Keratinocyte (primary cell): ENCODE data around the gene ITGB1. TPM values are rescaled to one million over a fixed set of nuclear protein-coding genes. Genes with fewer than 3 reads are reported as not detected.
A peak's percentile ranks its signal among the peaks of the same experiment; 100 is the strongest.
"Not testable (repeated sequence)": the region's sequence is repeated elsewhere in the genome, so short reads cannot be mapped to it uniquely, and the experiment has no call there.

Experiments
- DNase-seq: peaks from one replicate; pipeline ENCODE4 v3.0.0-alpha.2; 2011; ENCODE audit warnings: low read depth, missing footprints, low spot score
- FAIRE-seq: peaks from 2 replicates; lab custom pipeline; 2011; peaks lifted over from hg19 to GRCh38; lab: Jason Lieb, UNC
- H2AFZ ChIP-seq: 2 replicates; pipeline ENCODE4 v1.6.0; 2012; ENCODE audit warnings: low read length, control low read depth, inconsistent platforms; ENCODE audit not compliant: control insufficient read depth
- H3K27ac ChIP-seq: 2 replicates; pipeline ENCODE4 v1.5.1; 2011; ENCODE audit warnings: low read length; ENCODE audit not compliant: control insufficient read depth, insufficient read depth
- H3K27me3 ChIP-seq: 3 replicates; pipeline ENCODE4 v1.6.0; 2011; ENCODE audit warnings: low read length; ENCODE audit not compliant: control insufficient read depth, insufficient read depth; ENCODE audit errors: extremely low read depth
- H3K36me3 ChIP-seq, 2 experiments: 2 replicates in 1 of 2; 3 replicates in 1 of 2; pipeline ENCODE4 v1.5.1; 2011; ENCODE audit warnings: low read length in 2 of 2, mild to moderate bottlenecking in 1 of 2; ENCODE audit not compliant: control insufficient read depth in 2 of 2, insufficient read depth in 2 of 2; ENCODE audit errors: extremely low read depth in 1 of 2
- H3K4me1 ChIP-seq: 3 replicates; pipeline ENCODE4 v1.5.1; 2011; ENCODE audit warnings: low read length; ENCODE audit not compliant: control insufficient read depth, insufficient read depth; ENCODE audit errors: extremely low read depth
- H3K4me2 ChIP-seq: 3 replicates; pipeline ENCODE4 v1.6.0; 2011; ENCODE audit warnings: low read depth, low read length; ENCODE audit not compliant: control insufficient read depth, insufficient read depth; ENCODE audit errors: extremely low read depth
- H3K4me3 ChIP-seq, 3 experiments: fragments of 200-600 bp in 1 of 3; sonication (generic) in 1 of 3; 2 replicates in 2 of 3; 3 replicates in 1 of 3; pipeline ENCODE4 v1.5.1; 2011 to 2016; ENCODE audit warnings: low read length in 3 of 3, mild to moderate bottlenecking in 3 of 3, control low read depth in 2 of 3, inconsistent platforms in 1 of 3, low read depth in 1 of 3, mixed read lengths in 1 of 3, mixed run types in 1 of 3, moderate library complexity in 1 of 3; ENCODE audit not compliant: control insufficient read depth in 2 of 3, insufficient read depth in 2 of 3; ENCODE audit errors: extremely low read depth in 1 of 3
- H3K79me2 ChIP-seq: 2 replicates; pipeline ENCODE4 v1.6.0; 2012; ENCODE audit warnings: low read length; ENCODE audit not compliant: control insufficient read depth, insufficient read depth
- H3K9ac ChIP-seq: 3 replicates; pipeline ENCODE4 v1.6.0; 2011; ENCODE audit warnings: low read length; ENCODE audit not compliant: control insufficient read depth, insufficient read depth; ENCODE audit errors: extremely low read depth
- H3K9me1 ChIP-seq: 3 replicates; pipeline ENCODE4 v1.6.0; 2011; ENCODE audit warnings: low read length; ENCODE audit not compliant: control insufficient read depth, insufficient read depth; ENCODE audit errors: extremely low read depth
- H3K9me3 ChIP-seq: 2 replicates; pipeline ENCODE4 v1.5.1; 2012; ENCODE audit warnings: low read depth, low read length; ENCODE audit not compliant: control insufficient read depth
- H4K20me1 ChIP-seq: 3 replicates; pipeline ENCODE4 v1.6.0; 2011; ENCODE audit warnings: low read length; ENCODE audit not compliant: control insufficient read depth, insufficient read depth; ENCODE audit errors: extremely low read depth
- CTCF ChIP-seq, 3 experiments: IDR thresholded peaks in 1 of 3; conservative IDR thresholded peaks in 1 of 3; optimal IDR thresholded peaks in 1 of 3; 2 replicates in 2 of 3; 3 replicates in 1 of 3; pipeline versions ENCODE3 to v1.5.1; 2011; ENCODE audit warnings: low read length in 3 of 3, mild to moderate bottlenecking in 3 of 3, moderate library complexity in 2 of 3, control low read depth in 1 of 3, inconsistent platforms in 1 of 3; ENCODE audit not compliant: insufficient read depth in 2 of 3; ENCODE audit errors: extremely low read depth in 1 of 3
- EZH2 ChIP-seq: IDR thresholded peaks from one replicate; pipeline ENCODE4 v1.6.1; 2012; ENCODE audit warnings: inconsistent platforms, mild to moderate bottlenecking, low read length, moderate library complexity
- dilution Hi-C: fragments of 300-500 bp; cut with MboI; formaldehyde crosslinking; loops from one replicate; pipeline ENCODE4 v1.7.0; 2020; ENCODE audit warnings: low sequenced_read_pairs; ENCODE audit not compliant: extremely low pct_ligation_motif_present
- polyA plus RNA-seq, 5 experiments: library from polyadenylated mRNA; depleted of rRNA in 3 of 5; stranded (reverse) in 3 of 5; stranded (forward) in 1 of 5; unstranded in 1 of 5; fragments of >200 nt; gene quantifications; 1 replicate in 1 of 5; 2 replicates in 3 of 5; 3 replicates in 1 of 5; pipeline versions ENCODE4 v1.2.1 to v1.2.3, GENCODE V29; 2011 to 2012; ENCODE audit warnings: missing spikeins in 2 of 5, low read depth in 1 of 5, low replicate concordance in 1 of 5

Gene ITGB1
- polyA plus RNA-seq, 1 donor (not counting 4 experiments of a cell fraction or from before 2014, with no cell fraction given): 1,445 TPM

- Histone ChIP-seq H3K4me1 (peaks cover 52% of the 10 kb centered on the region), H3K9me1 (no peaks in the 10 kb centered on the region), H3K79me2 (peaks cover 9% of the 10 kb centered on the region), H3K4me2 (peak overlapping the region; percentile 96), H3K9ac (peak overlapping the region; percentile 31), H3K36me3 (no peaks in the 10 kb centered on the region), H2AFZ (no peak overlapping the region), H3K27me3 (no peaks in the 10 kb centered on the region), H3K27ac (peak overlapping the region; percentile 99), H4K20me1 (no peaks in the 10 kb centered on the region), H3K4me3 (no peak overlapping the region), H3K9me3 (no peaks in the 10 kb centered on the region)
- dilution Hi-C loops: no loop called here
- DNase-seq (no peak), FAIRE-seq (no peak)
- no peak for TF ChIP-seq CTCF (optimal IDR thresholded peaks at IDR 0.05 in 1 of 3, IDR thresholded peaks at IDR 0.05 in 1 of 3, conservative IDR thresholded peaks at IDR 0.05 in 1 of 3; ENCODE audit: extremely low read depth in 1 of 3, insufficient read depth in 2 of 3, low read length in 3 of 3)
- no peak for TF ChIP-seq EZH2
Observed at GRCh38 chr10:32980242-32980557, 22.2 kb upstream of the ITGB1 start.

- H4K20me1 ChIP-seq, H3K9me1 ChIP-seq, DNase-seq, H3K4me3 ChIP-seq, H3K27me3 ChIP-seq, H2AFZ ChIP-seq, H3K9me3 ChIP-seq, dilution Hi-C loops, H3K36me3 ChIP-seq, FAIRE-seq, H3K79me2 ChIP-seq: not testable (repeated sequence)
- H3K27ac ChIP-seq: peak overlapping the region; percentile 99
- peak overlapping the region; percentile 31 for H3K9ac ChIP-seq
- H3K4me1 ChIP-seq: peaks cover 50% of the 10 kb centered on the region
- peak overlapping the region; percentile 96 for H3K4me2 ChIP-seq
Observed at GRCh38 chr10:32979719-32980118, 21.7 kb upstream of the ITGB1 start.

- Histone ChIP-seq H3K9me1 (no peaks in the 10 kb centered on the region), H3K4me3 (no peak overlapping the region), H3K36me3 (no peaks in the 10 kb centered on the region), H3K9me3 (no peaks in the 10 kb centered on the region), H4K20me1 (no peaks in the 10 kb centered on the region), H2AFZ (no peak overlapping the region), H3K79me2 (peaks cover 2% of the 10 kb centered on the region), H3K27me3 (no peaks in the 10 kb centered on the region), H3K4me2 (no peak overlapping the region), H3K27ac (no peak overlapping the region), H3K9ac (no peak overlapping the region), H3K4me1 (peaks cover 43% of the 10 kb centered on the region)
- no peak for TF ChIP-seq EZH2
- dilution Hi-C loops: no loop called here
- FAIRE-seq (no peak), DNase-seq (no peak)
Observed at GRCh38 chr10:32979041-32979440, 21.0 kb upstream of the ITGB1 start.

GRCh38 chr10:32977846-32978809, 20.1 kb upstream of the ITGB1 start:
- H3K9me3 ChIP-seq, H3K79me2 ChIP-seq, H4K20me1 ChIP-seq, dilution Hi-C loops, H3K27me3 ChIP-seq, DNase-seq, H3K4me2 ChIP-seq, FAIRE-seq, H3K9me1 ChIP-seq, H3K4me3 ChIP-seq, H2AFZ ChIP-seq, H3K27ac ChIP-seq, H3K9ac ChIP-seq, H3K36me3 ChIP-seq: not testable (repeated sequence)
- H3K4me1 ChIP-seq: peaks cover 40% of the 10 kb centered on the region
